GM21576 (cell line): ENCODE measurements around the gene CHIT1.

Experiments
- ATAC-seq: cut with Tn5 transposase; IDR thresholded peaks from one replicate; pipeline ENCODE4 v1.9.1; 2021; ENCODE audit warnings: mild to moderate bottlenecking, moderate library complexity; ENCODE audit not compliant: unreplicated experiment

CHIT1 gene

DNA sequence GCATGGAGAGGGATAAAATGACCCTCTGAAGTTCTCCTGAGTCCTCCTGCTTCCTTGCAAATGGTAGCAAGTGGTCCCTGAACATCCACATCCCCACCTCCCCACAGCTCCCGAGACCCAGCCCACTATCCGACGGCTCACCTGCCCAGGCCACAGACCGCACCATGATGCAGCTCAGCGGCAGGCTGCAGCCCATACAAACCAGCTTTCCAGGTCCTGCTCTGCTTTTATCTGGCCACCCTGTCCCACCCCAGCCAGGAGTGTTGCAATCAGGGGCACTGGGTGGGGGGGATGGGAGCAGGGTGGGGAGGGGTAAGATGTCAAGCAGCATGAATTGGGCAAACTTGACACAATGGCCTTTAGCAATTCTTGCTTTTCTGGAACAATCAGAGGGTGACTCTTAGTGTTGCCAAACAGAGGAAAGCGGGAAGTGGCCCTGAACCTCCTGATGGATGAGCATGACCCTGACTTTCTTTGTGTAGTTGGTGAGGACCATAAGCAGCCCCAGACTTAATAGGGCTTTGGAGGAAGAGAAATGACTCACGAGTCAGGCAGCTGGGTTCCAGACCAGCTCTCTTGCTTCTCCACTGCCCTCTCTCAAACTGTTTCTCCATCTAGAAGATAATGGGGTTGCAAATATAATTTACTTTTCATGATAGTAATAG is at the start of gene CHIT1:
Gene CHIT1, minus strand, starts transcription at position 203 of the 665 bp plus-strand sequence. Its CDS starts 37 bp downstream, at position 166.
- no peak for ATAC-seq

DNA sequence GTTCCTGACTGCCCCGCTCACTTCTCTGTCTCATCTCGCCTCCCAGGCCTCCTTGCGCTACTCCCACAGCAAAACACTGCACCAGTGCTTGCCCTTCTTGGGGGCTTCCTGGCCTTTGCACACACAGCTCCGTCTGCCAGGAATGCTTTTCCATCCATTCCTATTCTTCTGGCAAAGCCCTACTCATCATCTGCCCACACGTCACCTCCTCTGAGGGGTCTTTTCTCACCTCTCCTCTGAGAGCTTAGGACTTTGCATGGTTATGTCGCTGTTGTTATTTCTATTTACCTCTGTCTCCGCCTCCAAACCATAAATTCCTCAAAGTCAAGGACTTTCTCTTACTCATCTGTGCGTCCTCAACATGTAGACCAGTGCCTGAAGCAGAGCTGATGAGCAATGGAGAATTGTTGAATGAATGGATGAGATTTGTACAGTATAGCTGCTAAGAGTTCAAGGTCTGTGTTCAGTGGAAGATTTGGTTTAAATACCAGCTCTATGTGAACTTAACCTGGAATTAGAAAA is 49.5 kb upstream of the CHIT1 start:
- no peak for ATAC-seq

DNA sequence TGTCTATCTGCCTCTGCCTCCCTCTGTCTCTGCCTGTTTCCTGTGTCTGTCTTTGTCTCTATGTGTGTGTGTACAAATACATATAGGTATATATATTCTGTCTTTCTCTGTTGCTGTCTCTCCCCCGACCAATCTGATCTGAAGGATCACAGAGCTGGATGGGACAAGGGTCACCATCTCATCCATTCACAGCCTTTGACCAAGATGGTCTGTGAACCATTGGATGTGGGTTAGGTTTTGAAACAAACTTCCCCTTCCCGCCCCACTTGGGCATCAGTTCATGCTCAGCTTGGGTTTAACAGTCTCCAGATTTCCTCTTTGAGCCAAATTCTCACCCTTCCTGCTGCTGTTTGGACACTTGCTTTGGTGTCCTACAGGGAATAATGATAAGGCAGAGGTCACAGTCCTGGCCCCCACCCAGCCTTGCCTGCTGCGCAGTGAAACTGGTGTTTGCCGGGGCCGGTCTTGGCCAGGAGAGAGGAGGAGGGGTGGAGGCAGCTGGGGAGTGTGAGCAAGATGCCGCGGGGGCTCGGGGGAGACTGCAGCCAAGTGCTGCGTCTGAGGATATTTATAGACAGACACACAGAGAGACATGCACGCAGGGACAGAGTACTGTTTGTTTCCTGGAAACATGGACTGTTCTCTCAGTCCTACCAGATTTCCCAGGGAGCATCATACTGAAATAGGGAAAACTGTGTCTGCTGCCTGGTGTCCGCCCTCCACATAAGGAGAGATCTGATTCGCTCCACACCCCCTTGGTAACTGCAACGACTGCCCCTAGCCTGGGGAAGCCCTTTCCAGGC is 48.8 kb upstream of the CHIT1 start:
- ATAC-seq, result no peak

DNA sequence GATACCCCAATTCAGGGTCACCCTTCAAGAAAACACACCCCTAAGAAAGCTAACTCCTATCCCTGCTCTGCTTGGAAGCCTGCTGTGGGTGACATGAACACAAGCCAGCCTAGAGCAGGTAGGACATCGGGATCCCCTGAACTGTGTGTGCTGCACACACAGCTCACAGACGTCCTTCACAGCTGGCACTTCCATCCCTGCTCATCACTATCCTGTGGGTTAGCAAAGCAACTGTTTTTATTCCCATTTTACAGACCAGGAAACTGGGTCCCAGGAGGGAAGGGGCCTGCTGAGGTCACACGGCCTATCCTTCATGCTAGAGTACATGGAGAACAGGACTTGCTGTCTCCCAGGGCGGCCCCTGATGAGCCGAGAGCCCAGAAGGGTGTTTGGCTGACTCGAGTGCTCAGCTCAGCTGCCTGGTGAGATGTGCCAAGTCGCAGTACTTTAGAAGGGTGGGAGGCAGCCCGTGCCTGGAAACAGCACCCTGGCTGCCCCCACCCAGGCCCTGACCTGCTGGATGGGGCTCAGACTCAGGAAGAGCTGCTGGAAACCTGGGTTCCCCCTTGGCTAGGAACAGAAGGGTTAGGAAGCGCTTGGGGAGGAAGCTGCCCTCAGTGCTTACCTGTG is 47.6 kb upstream of the CHIT1 start:
- no peak for ATAC-seq

DNA sequence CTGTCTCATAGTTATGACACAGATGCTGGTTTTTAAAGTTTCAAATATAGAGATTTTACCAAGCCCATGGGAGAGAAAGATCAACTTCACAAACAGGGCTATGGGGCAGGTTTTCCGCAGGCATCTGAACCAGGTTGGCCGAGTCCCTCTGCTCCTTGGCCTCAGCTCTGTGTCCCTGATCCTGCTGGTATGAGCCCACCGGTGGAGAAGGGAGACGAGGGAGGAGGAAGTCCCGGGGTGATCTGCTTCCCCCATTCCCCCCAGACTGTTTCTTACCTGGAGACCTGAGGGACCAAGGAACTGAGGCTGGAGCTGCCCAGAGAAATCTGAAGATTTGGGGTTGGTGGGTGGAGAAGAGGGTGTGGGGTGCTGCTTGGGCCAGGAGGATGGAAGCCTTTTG is 46.9 kb upstream of the CHIT1 start:
- no peak for ATAC-seq

DNA sequence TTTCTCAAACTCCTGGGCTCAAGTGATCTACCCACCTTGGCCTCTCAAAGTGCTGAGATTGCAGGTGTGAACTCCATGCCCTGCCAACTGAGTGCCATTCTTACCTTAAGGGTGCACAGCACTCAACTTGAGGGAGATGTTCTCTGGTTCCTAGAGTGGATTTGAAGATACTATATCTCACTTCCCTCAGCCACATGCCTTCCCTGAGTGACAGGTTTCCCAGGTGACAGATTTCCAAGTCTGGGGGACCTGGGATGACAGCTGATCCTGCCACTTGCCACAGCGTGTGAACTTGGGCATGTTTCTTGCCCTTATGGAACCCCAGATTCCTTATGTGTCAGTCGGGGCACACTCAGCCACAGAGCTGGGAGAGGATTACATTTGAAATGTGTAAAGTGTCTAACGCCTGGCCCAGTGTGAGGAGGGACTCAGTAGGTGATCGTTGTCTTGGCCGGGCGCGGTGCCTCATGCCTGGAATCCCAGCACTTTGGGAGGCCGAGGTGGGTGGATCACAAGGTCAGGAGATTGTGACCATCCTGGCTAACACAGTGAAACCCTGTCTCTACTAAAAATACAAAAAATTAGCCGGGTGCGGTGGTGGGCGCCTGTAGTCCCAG is 46.3 kb upstream of the CHIT1 start:
- no peak for ATAC-seq

DNA sequence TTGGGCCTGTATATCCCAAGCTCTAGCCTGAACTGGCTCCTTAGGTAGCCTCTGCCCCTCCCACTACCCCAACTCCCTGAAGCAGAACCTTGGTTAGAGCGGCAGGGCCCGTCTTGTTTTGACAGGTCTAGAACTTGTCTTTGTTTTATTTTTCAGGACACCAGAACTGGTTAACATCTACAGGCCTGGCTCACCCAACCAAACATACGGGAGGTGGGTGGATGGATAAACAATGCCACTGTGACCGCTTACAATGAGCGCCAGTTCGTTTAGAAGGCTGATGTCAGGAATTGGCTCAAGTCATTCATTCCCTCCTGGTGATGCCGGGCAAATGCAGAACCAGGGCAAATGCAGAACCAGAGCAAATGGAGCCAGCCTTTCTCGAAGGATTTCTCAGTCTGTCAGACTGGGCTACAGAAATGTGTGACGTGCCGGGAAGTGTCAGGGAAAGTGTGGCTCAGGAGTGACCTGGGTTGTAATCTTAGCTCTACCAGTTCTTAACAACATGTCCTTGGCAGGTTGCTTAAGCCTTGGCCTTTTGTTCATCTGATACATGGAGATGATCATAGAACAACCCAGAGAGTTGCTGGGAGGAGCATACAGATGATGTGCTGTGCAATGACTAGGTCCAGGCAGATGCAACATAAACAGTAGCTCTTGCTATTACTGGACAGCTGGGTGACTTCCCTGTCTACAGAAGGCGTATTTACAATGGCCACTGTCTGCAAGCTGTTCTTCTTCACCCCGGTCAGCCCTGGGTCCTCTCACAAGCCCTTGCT is 45.3 kb upstream of the CHIT1 start:
- no peak for ATAC-seq

DNA sequence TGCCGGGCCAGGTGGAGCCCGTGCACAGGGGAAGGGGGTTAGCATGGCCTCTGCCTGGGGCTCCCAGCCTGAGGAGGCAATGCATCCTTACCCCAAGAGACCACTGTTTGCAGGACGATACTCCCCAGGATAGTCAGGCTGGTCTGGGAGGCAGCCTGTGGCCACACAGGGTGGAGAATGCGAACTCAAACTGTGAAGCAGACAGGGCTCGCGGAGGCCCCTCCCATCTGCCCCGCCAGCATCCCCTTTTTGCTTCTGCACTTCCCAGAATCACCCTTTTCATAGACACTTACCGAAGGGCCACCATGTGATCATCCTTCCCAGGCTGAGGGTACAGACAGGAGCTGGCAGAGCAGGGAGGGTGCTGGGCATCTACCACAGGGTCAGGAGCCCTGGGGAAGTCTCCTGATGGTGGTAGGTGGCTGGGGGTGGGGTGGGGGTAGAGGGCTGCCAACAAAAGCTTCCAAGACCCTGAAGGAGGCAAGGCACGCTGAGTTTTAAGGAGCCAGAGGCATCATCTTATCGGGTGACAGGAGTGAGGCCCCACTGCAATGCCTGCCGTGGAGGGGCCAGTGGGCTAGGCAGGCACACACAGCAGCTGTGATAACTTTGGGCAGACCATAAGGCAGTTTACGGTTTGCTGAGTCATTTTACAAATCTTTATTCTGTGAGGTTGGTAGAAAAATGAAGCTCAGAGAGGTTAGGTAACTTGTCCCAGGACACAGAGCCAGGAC is 44.6 kb upstream of the CHIT1 start:
- ATAC-seq, result no peak

DNA sequence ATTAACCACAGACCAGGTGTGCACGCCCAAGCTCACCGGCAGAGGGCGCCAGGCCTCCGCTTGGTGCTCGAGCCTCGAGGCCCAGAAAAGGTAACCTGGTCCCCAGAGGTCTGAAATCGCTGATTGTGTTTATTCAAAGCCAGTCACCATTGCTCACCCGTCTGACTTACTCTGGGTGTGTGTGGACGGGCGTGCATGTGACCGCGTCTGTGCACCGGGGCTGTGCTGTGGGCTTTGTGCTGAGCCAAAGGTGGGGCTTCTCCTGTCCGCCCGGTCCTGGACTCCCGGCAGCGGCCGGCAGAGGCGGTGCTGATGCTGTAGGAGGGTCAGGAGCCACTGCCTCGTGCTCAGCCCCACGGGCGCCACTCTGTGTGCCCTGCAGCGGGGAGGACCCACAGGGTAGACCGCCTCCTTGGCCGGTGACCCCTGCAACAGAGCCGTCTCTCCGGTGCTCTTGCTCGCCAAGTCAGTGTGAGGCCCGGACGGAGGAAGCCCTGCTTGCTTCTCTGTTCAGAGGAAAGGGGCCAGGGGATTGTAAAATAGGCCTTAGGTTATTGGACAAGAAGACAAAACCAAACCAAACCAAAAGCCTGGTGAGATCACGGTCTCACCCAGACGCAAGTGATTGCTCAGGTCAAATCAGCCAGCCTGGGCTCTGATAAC is 43.9 kb upstream of the CHIT1 start:
- peak; percentile 54 for ATAC-seq

DNA sequence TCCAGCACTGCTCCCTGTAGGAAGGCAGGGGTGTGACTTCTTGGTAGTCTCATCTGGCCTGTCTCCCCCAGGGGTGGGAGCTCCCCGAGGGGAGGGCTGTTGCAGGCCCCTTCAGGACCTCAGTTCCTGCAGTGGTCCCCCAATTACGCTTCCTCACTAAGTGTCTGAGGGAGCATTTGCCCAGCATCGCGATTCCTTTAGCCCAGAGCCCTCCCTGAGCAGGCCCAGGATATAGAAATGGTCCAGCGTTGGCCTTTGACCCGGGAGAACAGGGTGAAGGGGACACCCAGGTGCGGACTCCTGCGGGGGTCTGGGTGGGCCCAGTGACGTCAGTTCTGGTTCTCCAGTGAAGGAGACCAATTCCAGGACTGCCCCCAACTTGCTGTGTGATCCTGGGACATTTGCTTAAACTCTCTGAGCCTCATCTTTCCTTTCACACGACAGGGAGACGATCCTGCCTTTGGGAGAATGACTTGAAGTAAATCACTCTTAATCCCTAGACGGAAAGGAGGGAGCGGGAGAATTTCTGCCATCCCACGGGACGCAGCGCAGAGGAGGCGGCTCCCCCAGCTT is 43.2 kb upstream of the CHIT1 start:
- no peak for ATAC-seq

DNA sequence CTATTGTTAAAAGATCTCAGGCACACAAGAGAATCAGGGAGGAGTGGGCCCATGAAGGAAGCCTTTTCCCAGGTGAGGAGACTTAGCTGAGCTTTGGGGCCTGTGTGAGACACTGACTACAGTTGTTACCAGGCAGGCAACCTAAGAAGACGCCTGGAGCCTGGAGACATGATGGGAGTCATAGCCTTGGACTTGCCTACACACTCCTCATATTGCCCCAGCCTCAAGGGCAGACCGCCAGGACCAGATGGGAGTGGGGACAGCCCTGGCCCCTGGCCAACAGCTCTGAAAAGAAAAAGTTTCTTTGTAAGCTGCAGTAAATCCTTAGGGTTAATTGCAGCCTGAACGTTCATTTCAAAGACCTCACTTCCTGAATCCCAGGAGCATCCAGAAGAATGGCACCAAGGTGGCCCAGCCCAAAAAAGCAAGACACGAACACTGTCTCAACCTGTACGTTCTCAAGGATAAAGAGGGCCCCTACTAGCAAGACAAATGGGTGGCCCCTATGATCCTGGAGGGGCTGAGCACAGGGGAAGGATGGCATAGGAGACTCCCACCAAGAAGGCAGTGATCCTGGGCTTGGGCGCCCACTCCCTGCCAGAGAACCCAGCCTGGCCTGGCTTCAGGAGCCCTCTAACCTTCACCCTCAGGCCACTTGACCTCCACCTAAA is 42.6 kb upstream of the CHIT1 start:
- ATAC-seq, result no peak

DNA sequence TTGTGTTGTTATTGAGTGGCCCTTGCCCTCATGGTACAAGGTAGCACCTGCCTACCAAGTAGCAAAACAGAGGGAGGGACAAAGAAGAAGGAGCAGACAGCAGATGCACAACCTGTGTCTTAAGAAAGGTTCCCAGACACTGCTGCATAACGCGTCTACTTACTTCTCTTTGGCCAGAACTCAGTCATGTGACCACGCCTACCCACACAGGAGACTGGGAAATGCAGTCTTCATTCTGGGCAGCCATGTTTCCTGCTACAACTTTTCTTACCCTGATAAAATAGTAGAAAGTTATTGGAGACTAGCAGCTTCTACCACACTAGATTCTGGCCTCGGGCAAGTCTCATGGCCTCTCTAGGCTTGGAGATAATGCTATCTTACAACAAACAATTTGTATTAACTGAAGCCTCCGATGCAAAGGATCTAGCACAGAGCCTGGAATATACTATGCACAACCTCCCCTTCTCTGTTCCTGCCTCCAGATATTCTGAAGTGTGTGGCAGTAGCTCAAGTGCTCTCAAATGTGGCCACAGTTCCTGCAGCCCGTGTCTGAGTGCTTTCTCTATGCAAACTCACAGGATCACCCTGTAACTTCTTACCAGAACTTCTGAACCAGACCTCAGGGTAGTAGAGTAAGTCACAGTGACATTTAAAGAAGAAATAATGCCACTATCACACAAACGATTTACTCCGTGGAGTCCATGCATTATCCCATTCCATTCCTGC is 41.7 kb upstream of the CHIT1 start:
- no peak for ATAC-seq

DNA sequence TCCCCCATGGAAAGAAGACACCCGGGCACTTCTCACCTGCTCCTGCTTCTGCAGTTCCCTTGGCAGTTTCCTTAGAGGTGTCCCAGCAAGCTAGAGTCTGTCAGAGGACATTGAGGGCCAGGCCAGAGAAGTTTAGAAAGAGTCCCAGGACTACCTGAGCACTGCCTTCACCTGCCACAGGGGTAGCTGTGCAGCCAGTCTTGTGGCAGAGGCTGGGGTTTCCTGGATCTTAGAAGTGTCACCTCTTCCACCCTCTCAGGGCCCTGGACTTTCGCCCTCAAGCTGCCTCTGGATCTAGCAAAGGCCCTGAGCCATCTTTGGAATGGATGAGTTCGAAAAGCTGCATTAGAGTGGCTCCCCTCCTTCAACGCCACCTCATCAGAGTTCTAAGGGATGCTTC is 41.0 kb upstream of the CHIT1 start:
- ATAC-seq, result no peak

DNA sequence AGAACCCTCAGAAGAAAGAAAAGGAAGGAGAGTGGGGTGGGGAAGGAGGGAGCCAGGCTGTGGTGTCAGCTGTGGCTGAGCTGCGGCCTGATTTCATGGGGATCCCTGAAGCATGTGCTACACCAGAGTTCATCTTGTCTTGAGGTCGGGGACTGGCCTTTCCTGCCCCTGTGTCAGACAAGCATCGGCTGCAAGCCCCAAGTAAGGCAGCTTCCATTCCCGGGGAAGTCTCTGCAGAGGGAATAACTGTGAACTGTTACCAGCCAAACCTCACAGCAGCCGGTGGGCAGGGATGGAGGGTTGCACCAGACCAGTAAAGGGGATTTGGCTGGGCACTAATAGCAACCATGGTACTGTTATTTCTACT is 40.2 kb upstream of the CHIT1 start:
- ATAC-seq, result no peak

DNA sequence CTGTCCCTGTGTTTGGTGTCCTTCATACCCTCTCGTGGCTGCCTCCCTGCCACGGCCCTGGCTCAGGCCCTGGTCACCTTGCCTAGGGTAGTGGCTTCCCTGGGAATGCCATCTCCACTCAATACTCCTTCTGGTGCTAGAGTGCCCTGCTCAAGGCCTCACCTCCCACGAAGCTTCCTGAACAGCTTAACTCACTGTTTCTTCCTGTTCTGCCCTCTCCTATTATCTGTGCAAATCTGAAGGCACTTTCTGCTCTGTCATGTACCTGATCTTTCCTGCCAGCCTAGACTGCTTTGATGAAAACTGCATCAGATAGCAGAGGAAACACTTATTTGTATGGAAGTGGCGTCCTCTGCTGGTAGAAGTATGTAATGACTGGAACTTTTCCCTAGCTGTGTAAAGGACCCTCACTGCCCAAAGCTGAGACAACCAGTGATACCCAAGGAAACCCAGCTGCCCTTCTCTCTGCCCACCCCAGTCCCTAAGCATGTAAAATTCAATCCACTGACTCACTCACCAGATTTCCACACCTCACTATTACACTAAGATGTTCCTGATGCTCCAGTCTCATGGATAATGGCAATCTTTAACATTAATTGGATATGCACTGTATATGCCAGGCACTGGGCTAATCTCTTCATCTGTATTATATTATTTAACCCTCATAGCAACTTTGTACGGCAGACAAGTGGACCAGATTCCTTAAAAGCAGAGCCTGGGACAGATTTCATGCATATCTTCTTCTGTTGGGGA is 39.6 kb upstream of the CHIT1 start:
- no peak for ATAC-seq

DNA sequence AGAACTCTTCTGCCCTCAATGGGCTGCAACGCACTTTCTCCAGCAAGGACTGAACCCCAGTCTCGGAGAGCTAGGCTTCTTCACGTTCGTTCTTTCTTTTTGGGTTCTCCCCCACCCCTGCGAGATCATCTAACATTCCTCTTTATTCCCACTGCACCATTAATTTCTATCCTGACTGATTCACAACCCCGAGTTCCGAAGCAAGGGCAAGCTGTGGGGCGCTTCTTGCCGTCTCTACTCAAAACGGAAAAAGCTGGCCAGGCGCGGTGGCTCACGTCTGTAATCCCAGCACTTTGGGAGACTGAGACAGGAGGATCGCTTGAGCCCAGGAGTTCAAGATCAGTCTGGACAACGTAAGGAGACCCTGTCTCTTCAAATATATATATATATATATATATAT is 38.4 kb upstream of the CHIT1 start:
- no peak for ATAC-seq

DNA sequence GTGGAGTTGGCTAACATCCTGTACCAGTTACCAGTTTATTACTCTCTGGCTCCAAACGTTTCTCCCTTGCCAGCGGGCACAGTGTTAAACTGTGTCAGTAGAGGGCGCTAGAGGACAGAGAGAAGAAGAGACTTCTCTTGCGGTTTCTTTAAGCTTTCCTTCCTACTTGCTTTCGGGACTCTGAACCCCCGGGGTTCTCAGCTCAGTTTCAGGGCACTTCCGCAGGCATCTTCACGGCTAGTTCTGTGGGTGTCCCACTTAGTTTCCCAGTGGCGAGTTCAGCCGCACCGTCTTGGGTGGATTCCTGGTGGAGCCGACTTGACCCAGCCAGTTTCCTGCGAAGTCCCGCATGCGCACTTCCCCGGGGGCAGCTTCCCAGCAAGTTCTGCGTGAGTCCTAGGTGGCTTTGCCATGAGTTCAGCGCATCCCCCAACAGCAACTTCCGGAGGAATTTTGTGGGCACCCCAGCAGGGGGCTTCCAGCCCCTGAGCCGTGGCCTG is 37.9 kb upstream of the CHIT1 start:
- ATAC-seq, result peak; percentile 41
